ENCODE measurements around the gene F13A1.

F13A1 gene

DNA sequence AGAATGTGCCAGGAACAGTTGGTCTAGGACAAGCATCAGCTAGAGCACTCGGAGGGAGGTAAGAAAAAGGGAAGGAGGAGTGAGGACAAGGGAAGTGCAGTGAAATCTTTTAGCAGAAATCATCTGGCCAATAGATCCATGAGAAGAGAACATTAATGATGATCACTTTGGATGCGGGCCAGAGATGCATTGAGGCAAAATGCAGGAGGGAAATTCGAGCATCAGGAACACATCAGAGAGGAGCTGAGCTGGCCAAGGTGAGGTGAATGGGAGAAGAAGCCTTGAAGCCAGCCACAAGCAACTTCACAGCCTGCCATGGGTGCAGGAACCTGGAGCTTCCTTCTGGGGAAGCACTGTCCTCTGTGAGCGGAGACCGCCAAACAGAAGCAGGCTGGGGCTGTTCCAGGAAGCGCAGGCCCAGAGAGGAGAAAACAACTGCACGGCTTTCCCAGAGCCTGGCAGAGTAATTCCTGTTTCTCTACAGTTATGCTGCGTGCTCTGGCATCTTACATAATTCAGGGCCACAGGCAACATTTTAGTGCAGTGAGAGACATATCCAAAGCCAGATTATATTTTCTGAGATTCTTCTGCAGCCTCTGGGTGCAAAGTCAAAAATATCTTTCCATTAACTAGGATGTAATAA is 143.8 kb downstream of the F13A1 start:
- no peak for DNase-seq (ENCODE audit: low read depth in 2 of 2)
- TF ChIP-seq, protein P1, sequence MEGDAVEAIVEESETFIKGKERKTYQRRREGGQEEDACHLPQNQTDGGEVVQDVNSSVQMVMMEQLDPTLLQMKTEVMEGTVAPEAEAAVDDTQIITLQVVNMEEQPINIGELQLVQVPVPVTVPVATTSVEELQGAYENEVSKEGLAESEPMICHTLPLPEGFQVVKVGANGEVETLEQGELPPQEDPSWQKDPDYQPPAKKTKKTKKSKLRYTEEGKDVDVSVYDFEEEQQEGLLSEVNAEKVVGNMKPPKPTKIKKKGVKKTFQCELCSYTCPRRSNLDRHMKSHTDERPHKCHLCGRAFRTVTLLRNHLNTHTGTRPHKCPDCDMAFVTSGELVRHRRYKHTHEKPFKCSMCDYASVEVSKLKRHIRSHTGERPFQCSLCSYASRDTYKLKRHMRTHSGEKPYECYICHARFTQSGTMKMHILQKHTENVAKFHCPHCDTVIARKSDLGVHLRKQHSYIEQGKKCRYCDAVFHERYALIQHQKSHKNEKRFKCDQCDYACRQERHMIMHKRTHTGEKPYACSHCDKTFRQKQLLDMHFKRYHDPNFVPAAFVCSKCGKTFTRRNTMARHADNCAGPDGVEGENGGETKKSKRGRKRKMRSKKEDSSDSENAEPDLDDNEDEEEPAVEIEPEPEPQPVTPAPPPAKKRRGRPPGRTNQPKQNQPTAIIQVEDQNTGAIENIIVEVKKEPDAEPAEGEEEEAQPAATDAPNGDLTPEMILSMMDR (IDR thresholded peaks at IDR 0.05; ENCODE audit: low read depth, low read length): no peak
- no peak overlapping the region for H3K4me3 ChIP-seq (replicated peaks in 1 of 2; ENCODE audit: low read depth in 2 of 2, low read length in 2 of 2)

DNA sequence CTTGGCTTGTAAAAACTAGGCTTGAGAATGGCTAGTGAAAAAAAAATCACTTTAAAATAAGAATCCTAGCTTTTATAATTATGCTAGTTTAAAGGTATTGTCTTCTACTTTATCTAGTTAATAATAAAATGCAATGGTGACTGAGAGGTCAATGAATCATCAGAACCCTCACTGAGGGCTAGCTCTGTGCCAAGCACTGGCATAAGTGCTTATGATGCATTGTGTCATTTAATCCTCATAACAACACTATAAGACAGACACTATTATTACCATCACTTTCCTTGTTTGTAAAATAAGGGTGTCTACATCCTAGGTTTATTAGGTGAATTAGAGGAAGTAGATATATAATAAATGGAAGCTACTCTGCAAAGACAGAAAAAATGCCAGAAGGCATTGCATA is 144.3 kb downstream of the F13A1 start:
- TF ChIP-seq, protein P1 (IDR thresholded peaks at IDR 0.05; ENCODE audit: low read depth, low read length): no peak
- H3K4me3 ChIP-seq (replicated peaks in 1 of 2; ENCODE audit: low read depth in 2 of 2, low read length in 2 of 2): no peak overlapping the region
- no peak for DNase-seq (ENCODE audit: low read depth in 2 of 2)

DNA sequence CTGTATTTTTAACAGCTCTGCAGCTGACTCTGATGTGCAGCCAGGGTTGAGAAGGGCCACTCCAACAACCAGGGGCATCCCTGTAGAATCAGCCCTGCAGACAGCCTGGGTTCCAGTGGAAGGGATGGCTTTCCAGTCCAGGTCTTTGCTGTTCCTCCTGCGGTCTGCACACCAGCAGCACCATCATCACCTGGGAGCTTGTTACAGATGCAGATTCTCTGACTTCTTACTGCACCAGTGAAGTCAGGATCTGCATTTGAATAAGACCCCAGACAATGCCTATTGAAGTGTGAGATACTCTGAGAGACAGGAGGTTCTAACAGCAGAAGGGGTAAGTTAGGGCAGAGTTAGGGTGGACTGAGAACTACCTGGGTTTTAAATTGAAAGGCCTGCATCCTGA is 151.3 kb downstream of the F13A1 start:
- no peak overlapping the region for H3K4me3 ChIP-seq (replicated peaks in 1 of 2; ENCODE audit: low read depth in 2 of 2, low read length in 2 of 2)
- DNase-seq (ENCODE audit: low read depth in 2 of 2): no peak
- TF ChIP-seq, protein P1 (IDR thresholded peaks at IDR 0.05; ENCODE audit: low read depth, low read length): no peak

DNA sequence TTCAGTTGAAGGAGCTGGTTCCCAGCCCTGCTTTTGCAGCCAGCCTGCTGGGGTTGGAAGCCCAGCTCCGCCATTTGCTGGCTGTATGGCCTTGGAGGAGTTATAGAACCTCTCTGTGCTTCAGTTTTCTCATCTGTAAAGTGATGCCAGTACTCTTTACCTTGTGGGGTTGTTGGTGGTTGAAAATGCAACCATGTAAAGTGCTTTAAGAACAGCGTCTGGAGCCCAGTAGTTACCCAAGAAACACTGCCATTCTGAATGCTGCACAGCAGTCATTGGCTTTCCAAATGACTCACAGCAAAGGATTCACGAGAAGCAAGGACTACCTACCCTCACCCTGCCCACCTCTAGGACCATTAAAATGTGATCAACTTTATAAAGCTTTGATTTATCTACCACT is 154.4 kb downstream of the F13A1 start:
- TF ChIP-seq, protein P1 (IDR thresholded peaks at IDR 0.05; ENCODE audit: low read depth, low read length): no peak
- DNase-seq (ENCODE audit: low read depth in 2 of 2): no peak
- H3K4me3 ChIP-seq (replicated peaks in 1 of 2; ENCODE audit: low read depth in 2 of 2, low read length in 2 of 2): no peak overlapping the region

DNA sequence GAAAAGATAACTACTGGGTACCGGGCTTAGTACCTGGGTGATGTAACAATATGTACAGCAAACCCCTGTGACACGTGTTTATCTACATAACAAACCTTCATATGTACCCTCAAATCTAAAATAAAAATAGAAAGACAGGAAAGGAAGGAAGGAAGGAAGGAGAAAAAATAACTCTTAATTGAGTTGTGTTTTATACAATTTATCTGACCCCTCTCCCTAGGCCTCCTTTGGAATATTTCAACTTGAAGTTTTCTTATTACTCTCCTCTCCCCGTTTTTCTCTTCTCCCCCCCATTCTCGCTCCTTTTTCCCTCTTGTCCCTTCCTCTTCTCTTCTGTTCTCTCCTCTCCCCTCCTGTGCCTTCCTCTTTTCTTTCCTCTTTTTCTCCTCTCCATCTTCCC is 156.1 kb downstream of the F13A1 start:
- DNase-seq (ENCODE audit: low read depth in 2 of 2): no peak
- no peak overlapping the region for H3K4me3 ChIP-seq (replicated peaks in 1 of 2; ENCODE audit: low read depth in 2 of 2, low read length in 2 of 2)
- TF ChIP-seq, protein P1 (IDR thresholded peaks at IDR 0.05; ENCODE audit: low read depth, low read length): no peak

DNA sequence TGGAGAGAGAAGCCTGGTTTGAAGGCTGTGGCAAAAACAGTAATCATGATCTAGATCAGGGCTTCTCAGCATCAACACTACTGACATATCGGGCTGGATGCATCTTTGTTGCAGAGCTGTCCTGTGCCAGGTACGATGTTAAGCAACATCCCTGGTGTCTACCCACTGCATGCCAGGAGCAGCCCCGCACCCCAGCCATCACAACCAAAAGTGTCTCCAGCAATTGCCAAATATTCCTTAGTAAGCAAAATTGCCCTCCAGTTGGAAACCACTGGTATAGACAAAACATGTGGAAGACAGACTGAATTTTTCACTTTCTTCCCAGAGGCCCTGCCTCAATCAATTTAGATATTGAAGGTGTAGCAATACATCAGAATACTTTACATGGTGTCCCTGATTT is 166.1 kb downstream of the F13A1 start:
- TF ChIP-seq, protein P1 (IDR thresholded peaks at IDR 0.05; ENCODE audit: low read depth, low read length): no peak
- H3K4me3 ChIP-seq (replicated peaks in 1 of 2; ENCODE audit: low read depth in 2 of 2, low read length in 2 of 2): no peak overlapping the region
- no peak for DNase-seq (ENCODE audit: low read depth in 2 of 2)

DNA sequence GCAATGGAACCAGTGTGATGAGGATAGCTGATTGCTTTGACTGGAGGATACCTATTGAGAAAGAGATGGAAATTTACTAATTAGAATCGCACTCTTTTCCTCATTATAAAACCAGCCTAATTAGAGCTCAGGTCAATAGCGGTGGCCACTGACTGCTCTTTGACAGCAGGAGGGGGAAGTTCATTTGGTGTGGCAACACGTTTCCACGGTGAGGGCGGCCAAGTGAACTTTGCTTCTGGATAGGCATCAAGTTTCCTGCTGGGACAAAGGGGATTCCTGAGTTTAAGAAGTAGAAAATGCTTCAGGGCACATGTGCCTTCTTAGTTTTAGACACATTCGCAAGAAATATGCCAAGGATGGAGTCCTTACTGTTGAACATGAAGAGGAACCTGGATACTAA is 168.4 kb downstream of the F13A1 start:
- no peak for DNase-seq (ENCODE audit: low read depth in 2 of 2)
- H3K4me3 ChIP-seq (replicated peaks in 1 of 2; ENCODE audit: low read depth in 2 of 2, low read length in 2 of 2): no peak overlapping the region
- TF ChIP-seq, protein P1 (IDR thresholded peaks at IDR 0.05; ENCODE audit: low read depth, low read length): no peak
